OCI-M2 (cell line): ENCODE data around the gene LEF1.

Source experiments
- DNase-seq: peaks from one replicate; lab custom pipeline; 2025; ENCODE audit not compliant: unreplicated experiment; lab: John Stamatoyannopoulos, UW

The LEF1 gene

GRCh38 chr4:108114503-108114902 lies 54.2 kb downstream of the LEF1 start:
- DNase-seq = no peak

DNA sequence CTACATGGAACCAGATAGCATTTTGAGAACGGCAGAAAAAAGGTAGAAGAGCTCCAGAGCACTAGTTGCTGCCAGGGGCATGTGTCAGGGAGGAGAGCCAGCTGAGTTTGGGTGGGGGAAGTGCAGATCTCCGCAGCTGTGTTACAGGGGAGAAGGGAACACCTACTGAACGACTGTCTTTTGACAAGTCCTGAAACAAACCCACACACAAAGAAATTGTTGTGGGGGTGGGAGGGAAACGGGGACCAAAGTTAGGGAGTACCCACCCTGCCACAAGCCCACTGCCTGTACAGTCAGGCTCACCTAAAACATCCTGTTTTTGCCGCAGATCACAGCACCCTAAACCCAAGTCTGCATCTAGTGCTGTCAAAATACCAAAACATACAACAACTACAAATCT lies 55.5 kb downstream of the LEF1 start:
- DNase-seq = no peak

DNA sequence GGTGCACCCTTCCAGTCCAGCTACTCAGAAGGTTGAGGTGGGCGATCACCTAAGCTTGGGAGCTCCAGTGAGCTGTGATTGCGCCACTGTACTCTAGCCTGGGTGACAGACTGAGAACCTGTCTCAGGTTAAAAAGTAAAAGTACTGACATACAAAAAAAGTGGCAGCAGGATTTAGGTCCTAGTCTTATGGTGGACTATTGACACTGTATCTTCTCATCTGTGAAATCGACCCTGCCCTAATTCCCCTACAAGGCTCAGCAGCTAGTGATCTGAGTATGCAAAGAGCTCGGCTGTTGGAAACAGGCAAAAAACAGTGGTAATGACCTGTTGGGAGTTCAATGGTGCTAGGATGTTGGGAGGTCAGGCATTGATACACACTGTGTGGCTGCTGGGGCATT lies 57.0 kb downstream of the LEF1 start:
- DNase-seq = no peak

DNA sequence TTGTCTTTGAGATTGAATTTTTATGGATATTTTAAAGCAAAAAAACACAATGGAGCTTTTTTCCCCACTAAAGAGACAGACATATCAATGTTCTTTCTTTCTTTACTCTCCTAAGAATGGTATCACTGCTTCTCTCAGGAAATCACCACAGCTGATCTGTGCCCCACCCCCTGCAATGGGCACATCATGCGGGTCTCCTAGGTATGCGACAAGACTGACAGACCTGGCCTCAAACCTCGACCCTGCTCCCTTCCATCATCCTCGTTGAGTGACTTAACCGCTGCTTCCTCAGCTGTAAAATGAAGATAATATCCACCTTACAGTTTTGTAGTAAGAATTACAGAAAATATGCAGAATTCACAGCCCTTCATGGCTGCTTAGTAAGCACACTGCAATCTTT lies 58.3 kb downstream of the LEF1 start:
- DNase-seq = no peak

DNA sequence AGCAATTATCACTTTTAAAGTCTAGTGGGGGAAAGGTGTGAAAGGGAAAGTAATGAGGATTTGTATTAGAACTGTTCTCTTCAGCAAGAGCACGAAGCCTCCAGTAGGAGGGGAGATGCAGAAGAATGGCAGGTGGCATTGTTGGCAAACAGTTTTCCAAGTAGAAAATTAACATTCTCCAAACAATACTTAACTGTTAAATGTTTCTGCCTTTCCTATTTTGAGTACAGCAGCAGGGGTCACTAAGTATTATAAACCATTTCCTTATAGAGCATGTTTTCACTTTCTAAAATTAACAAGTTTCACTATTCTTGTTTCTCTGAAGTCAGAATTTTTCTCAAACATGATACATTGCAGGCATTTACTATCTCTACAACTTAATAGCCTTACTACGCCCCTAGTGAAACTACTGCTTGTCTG lies 58.7 kb downstream of the LEF1 start:
- DNase-seq = no peak

DNA sequence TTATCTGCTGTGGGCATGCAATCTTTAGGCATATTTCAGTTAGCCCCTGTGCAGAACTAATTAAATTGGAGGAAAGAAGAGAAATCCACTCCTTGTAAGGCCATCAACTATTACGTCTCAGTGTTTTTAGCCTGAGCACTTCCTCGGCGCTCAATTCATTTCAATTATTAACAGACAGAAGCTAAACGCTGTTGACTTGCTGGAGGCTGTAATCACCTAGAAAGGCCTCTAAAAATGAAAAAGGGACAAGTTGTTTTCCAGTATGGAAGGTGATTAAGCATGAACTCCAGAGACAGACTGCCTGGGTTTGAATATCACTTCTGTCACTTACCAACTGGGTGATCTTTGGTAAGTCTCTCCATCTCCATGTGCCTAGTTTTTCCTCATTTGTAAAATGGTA lies 59.6 kb downstream of the LEF1 start:
- DNase-seq = no peak

DNA sequence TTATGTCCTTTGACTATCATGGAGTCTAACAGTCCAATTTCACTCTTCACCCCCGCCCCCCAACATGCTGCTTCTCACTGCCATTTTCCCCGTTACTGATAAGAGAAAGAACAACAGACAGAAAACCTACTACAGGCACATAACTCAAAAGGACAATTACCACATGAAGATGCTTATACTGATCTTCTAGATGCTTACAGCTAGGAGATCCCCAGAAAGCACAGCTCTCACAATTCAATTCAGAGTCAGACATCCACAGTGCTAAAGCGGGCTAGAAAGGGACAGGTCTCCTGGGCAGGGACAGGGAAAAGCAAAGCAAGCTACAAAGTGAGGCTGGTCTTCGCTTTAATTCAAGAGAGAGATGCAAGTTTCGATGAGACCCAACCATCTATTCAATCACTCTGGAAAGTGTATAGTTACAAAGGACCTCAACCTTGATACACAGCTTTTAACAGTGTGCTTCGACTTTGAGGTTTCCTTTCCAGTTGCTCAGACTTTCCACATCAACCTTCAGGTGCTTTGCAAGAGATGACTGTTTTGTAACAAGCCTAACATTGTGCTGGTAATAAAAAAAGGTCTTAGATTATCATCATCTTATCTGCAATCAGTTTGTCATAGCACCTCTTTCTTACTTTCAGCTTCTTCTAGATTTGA lies 60.9 kb downstream of the LEF1 start:
- no peak for DNase-seq

GRCh38 chr4:108107101-108107500 lies 61.6 kb downstream of the LEF1 start:
- DNase-seq = no peak

DNA sequence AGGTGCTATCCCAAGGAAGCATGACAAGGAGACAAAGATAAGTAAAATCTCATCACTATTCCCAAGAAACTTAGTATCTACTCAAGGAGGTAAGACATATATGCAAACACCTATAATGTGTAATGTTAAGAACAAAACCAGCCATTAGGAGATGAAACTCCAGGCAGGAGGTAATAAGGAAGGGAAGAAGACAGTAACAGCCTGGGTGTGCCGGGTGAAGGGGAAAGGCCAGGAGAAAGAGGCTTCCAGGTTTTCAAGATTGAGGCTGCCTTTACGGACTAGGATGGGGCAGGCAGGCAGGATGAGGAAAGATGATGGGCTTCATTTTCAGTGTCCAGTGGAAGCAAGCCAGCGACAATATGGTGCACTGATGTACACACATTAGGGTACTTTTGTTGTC lies 62.5 kb downstream of the LEF1 start:
- no peak for DNase-seq

GRCh38 chr4:108103099-108103862 lies 65.5 kb downstream of the LEF1 start:
- DNase-seq = no peak

GRCh38 chr4:108100827-108101226 lies 67.9 kb downstream of the LEF1 start:
- DNase-seq = no peak

DNA sequence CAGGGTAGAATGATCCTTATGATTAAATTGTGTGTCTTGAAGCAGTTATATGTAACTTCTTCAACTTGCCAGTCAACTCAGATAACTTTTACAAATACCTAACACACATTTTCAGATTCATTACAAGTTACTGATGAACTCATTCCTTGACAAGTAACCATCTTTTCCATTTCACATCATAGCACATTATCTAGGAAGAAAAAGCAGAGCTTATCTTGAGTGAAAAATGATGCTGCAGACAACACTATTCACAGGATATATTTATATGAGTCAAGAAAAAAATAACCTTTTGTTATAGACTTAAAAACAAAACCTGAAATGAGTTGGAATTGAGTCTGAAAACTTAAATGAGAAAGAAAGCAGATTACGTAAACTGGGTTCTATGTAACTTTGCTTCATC lies 68.9 kb downstream of the LEF1 start:
- no peak for DNase-seq

- no peak for DNase-seq
Observed at GRCh38 chr4:108097990-108098553, 70.7 kb downstream of the LEF1 start.

- DNase-seq = no peak
Observed at GRCh38 chr4:108094923-108095482, 73.7 kb downstream of the LEF1 start.

DNA sequence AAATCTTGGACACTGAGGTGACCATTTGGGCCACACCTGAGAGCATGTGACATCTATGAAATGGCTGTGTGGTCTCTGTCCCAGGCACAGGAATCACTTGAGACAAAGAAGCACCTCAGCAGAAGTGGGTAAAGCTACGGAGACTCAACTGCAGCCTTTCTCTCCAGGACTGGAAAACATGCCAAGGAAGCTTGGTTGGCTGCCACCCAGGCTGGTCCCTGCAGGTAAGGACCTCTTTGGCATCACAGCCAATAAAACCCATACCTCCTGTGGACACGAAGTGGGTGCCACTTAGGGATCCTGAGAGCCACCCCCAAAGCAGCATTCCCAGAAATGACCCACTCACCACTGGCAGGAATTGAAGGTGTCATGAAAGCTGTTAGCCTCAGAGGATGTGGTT lies 74.6 kb downstream of the LEF1 start:
- DNase-seq = no peak

- DNase-seq = no peak
Observed at GRCh38 chr4:108092288-108092687, 76.4 kb downstream of the LEF1 start.

- DNase-seq = no peak
Observed at GRCh38 chr4:108087293-108087967, 81.3 kb downstream of the LEF1 start.

- no peak for DNase-seq
Observed at GRCh38 chr4:108081256-108081655, 87.5 kb downstream of the LEF1 start.

DNA sequence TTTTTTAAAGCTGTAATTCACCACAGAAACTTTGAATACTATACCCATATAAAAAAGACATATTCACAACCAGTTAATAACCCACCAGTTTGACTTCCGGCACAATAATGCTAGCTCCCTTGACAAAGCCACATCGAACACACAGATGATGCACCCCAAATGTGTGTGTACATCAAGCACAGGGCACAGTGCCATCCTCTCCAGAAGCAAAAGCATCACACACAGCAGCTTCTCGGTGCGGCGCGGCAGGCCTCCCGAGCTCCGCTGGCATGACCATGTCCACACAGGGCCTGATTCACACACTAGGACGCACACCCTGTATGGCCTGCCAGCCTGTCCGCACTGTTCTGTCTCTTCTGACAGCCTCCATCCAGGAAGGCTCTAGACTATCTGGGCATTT lies 88.0 kb downstream of the LEF1 start:
- DNase-seq = no peak

DNA sequence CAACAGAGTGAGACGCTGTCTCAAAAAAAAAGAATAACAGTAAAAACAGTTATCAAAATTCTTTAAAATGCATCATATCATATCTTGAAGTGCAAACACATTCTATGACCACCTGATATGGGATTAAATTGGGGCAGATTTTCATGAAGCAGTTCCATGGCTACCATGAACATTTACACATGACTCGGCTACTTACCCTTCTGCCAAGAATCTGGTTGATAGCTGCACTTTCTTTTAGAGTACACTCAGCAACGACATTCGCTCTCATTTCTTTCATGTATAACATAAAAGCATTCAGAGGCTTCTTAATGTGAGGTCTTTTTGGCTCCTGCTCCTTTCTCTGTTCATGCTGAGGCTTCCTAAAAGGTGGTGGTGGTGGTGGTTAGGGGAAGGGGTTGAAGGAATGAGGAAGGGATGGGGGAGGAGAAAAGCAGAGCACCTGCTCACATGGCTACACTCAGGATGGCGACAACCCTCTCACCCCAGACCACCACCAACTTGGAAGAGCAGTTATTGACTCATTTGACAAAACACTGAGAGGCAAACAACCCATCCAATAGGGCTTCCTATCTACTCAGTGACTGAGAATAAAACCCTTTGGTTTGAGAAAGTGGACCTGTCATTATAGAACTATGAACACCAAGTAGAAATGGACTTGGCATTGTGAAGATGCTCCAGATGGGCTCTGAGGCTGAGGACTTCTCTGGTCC lies 90.6 kb downstream of the LEF1 start:
- DNase-seq = no peak

- no peak for DNase-seq
Observed at GRCh38 chr4:108072300-108072699, 96.4 kb downstream of the LEF1 start.
